Heart left ventricle (tissue), 13 donors: ENCODE measurements around the gene KRT10.

Experiments used
- POLR2A ChIP-seq, 2 donors: fragments of 450-650 bp; IDR thresholded peaks; one replicate each; pipeline ENCODE4 v1.6.1; 2017; ENCODE audit warnings: antibody characterized with exemption in 2 of 2, mild to moderate bottlenecking in 2 of 2, moderate library complexity in 2 of 2
- TF ChIP-seq, protein P1 (sequence below), 12 donors: fragments of 200-600 bp; sonication (generic) in 4 of 12; IDR thresholded peaks; one replicate each; pipeline versions ENCODE4 v1.5.0 to v1.8.0; 2018 to 2022; ENCODE audit warnings: antibody characterized with exemption in 12 of 12, mild to moderate bottlenecking in 5 of 12
- donor health status: ischemic (EF 13 %, LVEDD 7.1; RV severe dilation, severe dysfunction).
- donor health status: DM: no; HTN: yes; CAD: no.
- donor health status: DM: no; HTN: no; CAD: no.
- donor health status: ischemic (EF 25% LVEDD 6.9; RV normal size, moderate dysfunction).
- donor health status: ischemic (EF 25% LVEDD 5.7; RV mildly dilated, moderate dysfunction).
- donor health status: ischemic (EF 35%, LVEDD 5.7; RV mildly dilated, moderate dysfunction).
- donor health status: nonischemic (EF 11% LVEDD 7.7; RV severe dilation, severe dysfunction).
- donor health status: DM: yes; HTN: yes; CAD: no.
- donor health status: PGD.
- donor health status: ischemic (EF 29% LVEDD 5.4; RV normal size, mild dysfunction).
- donor health status: nonischemic (EF 23%, LVEDD 6.1; RV moderate dilation, normal function).

DNA sequence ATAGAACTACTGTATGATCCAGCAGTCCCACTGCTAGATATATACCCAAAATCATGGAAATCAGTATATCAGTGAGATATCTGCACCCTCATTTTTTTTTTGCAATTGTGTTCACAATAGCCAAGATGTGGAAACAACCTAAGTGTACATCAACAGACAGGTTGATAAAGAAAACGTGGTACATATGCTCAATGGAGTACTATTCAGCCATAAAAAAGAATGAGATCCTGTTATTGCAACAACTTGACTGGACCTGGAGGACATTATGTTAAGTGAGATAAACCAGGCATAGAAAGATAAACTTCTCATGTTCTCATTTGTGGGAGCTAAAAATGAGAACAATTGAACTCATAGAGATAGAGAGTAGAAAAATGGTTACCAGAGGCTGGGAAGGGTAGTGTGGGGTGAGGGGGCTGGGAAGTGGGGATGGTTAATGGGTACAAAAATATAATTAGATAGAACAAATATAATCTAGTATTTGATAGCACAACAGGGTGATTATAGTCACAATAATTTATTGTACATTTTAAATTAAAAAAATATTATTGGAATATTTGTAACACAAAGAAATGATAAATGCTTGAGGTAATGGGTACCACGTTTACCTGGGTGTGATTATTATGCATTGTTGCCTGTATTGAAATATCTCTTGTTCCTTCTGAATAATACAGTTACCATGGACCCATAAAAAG, 7.8 kb upstream of the KRT10 start:
- TF ChIP-seq, protein P1, sequence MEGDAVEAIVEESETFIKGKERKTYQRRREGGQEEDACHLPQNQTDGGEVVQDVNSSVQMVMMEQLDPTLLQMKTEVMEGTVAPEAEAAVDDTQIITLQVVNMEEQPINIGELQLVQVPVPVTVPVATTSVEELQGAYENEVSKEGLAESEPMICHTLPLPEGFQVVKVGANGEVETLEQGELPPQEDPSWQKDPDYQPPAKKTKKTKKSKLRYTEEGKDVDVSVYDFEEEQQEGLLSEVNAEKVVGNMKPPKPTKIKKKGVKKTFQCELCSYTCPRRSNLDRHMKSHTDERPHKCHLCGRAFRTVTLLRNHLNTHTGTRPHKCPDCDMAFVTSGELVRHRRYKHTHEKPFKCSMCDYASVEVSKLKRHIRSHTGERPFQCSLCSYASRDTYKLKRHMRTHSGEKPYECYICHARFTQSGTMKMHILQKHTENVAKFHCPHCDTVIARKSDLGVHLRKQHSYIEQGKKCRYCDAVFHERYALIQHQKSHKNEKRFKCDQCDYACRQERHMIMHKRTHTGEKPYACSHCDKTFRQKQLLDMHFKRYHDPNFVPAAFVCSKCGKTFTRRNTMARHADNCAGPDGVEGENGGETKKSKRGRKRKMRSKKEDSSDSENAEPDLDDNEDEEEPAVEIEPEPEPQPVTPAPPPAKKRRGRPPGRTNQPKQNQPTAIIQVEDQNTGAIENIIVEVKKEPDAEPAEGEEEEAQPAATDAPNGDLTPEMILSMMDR (IDR thresholded peaks at IDR 0.05): no peak
- TF ChIP-seq POLR2A (IDR thresholded peaks at IDR 0.05): no peak
